ENCODE data around the gene RPS24. TPM values are rescaled to one million over a fixed set of nuclear protein-coding genes. Genes with fewer than 3 reads are reported as not detected.

The RPS24 gene
- total RNA-seq, 1 experiment from 2014 or later, result 2,229 TPM

- peak; percentile 41 for DNase-seq (ENCODE audit: low read depth)
Observed at GRCh38 chr10:78028438-78029268, 5.0 kb upstream of the RPS24 start.

GRCh38 chr10:78029269-78030226, 4.1 kb upstream of the RPS24 start, which contains the start of gene POLR3A:
POLR3A (minus strand) TSS chr10:78029515; CDS start chr10:78029407, 108 bp downstream.
- DNase-seq (ENCODE audit: low read depth), result peak; percentile 97

GRCh38 chr10:78033387-78033636, 351 bp upstream of the RPS24 start:
- DNase-seq (ENCODE audit: low read depth), result no peak

GRCh38 chr10:78035025-78035424, 1.4 kb downstream of the RPS24 start:
- no peak for DNase-seq (ENCODE audit: low read depth)

- DNase-seq (ENCODE audit: low read depth), result no peak
Observed at GRCh38 chr10:78035437-78035836, 1.8 kb downstream of the RPS24 start.

GRCh38 chr10:78035933-78036583, 2.4 kb downstream of the RPS24 start:
- DNase-seq (ENCODE audit: low read depth), result no peak

- DNase-seq (ENCODE audit: low read depth), result no peak
Observed at GRCh38 chr10:78038105-78038504, 4.4 kb downstream of the RPS24 start.

- no peak for DNase-seq (ENCODE audit: low read depth)
Observed at GRCh38 chr10:78038791-78039547, 5.3 kb downstream of the RPS24 start.

GRCh38 chr10:78039743-78040142, 6.1 kb downstream of the RPS24 start:
- no peak for DNase-seq (ENCODE audit: low read depth)

- DNase-seq (ENCODE audit: low read depth), result no peak
Observed at GRCh38 chr10:78041170-78042057, 7.8 kb downstream of the RPS24 start.

- no peak for DNase-seq (ENCODE audit: low read depth)
Observed at GRCh38 chr10:78042058-78042751, 8.5 kb downstream of the RPS24 start.

GRCh38 chr10:78042752-78043104, 9.1 kb downstream of the RPS24 start:
- DNase-seq (ENCODE audit: low read depth), result no peak

- no peak for DNase-seq (ENCODE audit: low read depth)
Observed at GRCh38 chr10:78044179-78044578, 10.5 kb downstream of the RPS24 start.

GRCh38 chr10:78044699-78045098, 11.0 kb downstream of the RPS24 start:
- no peak for DNase-seq (ENCODE audit: low read depth)

GRCh38 chr10:78045237-78045636, 11.6 kb downstream of the RPS24 start:
- DNase-seq (ENCODE audit: low read depth), result no peak

- DNase-seq (ENCODE audit: low read depth), result no peak
Observed at GRCh38 chr10:78045856-78046255, 12.2 kb downstream of the RPS24 start.

GRCh38 chr10:78046711-78047269, 13.1 kb downstream of the RPS24 start:
- DNase-seq (ENCODE audit: low read depth), result no peak

GRCh38 chr10:78047314-78047891, 13.7 kb downstream of the RPS24 start:
- peak; percentile 78 for DNase-seq (ENCODE audit: low read depth)

GRCh38 chr10:78049851-78050250, 16.2 kb downstream of the RPS24 start:
- no peak for DNase-seq (ENCODE audit: low read depth)

All from RPMI7951 (cell line).